ENCODE results near the gene RSF1.

- no peak for TF ChIP-seq CTCF (IDR thresholded peaks at IDR 0.05)
- TF ChIP-seq POLR2A (IDR thresholded peaks at IDR 0.05) = no peak
Measured at GRCh38 chr11:77698896-77699295, 121.6 kb downstream of the RSF1 start.

Data from Peyer's patch (tissue), 4 donors.